GM19239 (cell line): ENCODE measurements around the gene KLHL8.

ENCODE experiments used
- DNase-seq: peaks from one replicate; pipeline ENCODE4 v3.0.0; 2011; ENCODE audit warnings: low spot score; ENCODE audit not compliant: insufficient read length
- FAIRE-seq: peaks from 2 replicates; lab custom pipeline; 2011; peaks lifted over from hg19 to GRCh38; lab: Jason Lieb, UNC

The KLHL8 gene

GRCh38 chr4:87220094-87220822 lies at the start of gene KLHL8:
TSS of gene KLHL8 (minus strand) at chr4:87220618. CDS start at chr4:87195539, 25,079 bp downstream.
- peak; percentile 89 for DNase-seq
- FAIRE-seq = peak; percentile 89

DNA sequence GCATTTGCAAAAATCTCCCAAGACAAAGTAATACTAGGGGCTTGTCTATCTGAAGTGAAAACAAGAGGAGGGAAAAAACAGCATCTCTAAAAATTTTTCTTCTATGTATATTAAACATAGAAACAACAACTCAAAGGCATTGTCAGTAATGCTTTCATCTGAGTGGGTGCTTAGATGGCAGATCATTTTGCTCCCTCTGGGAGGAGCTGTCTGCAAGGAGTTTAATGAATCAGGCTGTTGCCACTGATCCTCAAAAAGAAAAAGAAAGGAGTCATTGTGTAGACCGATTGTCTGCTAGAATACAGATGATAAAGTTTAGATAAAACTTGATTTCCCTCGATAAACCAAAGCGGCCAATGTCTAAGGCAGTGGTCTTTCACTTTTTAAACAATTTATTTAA lies 49.7 kb upstream of the KLHL8 start:
- no peak for FAIRE-seq
- DNase-seq = no peak

DNA sequence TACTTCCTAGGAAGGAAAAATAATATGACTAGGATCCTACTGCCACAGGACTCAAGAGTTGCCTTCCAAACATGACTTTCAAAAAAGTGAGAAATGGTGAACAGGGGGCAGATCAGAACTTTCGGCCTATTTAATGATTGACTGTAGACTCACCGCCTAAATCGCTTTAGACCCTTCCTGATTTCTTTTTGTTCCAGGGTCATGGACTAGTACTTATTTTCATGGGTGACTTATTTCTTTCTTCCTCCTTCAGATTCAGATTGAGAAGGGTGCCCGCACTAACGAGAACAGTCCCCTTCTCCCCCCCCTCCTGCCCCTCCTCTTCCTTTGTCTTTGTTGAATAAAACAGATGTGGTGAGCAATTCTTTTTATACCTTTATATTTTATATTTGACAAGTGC lies 48.0 kb upstream of the KLHL8 start:
- FAIRE-seq (no peak), DNase-seq (no peak)

- DNase-seq (no peak), FAIRE-seq (no peak)
These were observed 46.6 kb upstream of the KLHL8 start for GRCh38 chr4:87266986-87267385.

DNA sequence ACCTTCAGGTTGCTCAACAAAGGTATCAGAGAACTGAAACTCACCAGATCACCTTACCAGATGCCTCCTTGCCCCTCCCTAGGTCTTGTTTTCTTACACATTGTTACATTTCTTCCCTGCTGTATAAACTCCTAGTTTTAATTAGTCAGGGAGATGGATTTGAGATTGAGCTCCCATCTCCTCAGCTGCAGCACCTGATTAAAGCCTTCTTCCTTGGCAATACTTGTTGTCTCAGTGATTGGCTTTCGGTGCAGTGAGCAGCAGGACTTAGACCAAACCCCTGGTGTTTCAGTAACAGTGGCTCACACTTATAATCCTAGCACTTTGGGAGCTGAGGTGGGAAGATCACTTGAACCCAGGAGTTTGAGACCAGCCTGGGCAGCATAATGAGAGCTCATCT lies 42.5 kb upstream of the KLHL8 start:
- no peak for DNase-seq
- FAIRE-seq = no peak

DNA sequence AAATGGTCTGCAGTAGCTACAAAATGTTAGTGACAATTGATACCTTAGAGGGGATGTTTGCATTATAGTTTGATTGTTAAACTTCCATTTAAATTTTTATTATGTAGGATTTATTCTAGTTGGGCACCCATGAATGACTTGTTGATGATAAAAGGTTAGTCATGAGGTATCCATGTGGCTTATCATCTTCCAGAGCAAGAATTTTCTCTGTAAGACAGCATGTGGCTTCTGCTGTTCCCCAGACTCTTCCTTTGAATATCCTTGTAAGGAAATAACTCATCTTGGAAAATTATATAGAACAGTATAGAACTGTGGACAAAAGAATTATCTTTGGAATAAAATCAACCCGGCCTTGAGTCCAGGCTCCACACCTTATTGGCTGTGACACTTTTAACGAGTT lies 40.1 kb upstream of the KLHL8 start:
- DNase-seq = no peak
- FAIRE-seq = no peak

DNA sequence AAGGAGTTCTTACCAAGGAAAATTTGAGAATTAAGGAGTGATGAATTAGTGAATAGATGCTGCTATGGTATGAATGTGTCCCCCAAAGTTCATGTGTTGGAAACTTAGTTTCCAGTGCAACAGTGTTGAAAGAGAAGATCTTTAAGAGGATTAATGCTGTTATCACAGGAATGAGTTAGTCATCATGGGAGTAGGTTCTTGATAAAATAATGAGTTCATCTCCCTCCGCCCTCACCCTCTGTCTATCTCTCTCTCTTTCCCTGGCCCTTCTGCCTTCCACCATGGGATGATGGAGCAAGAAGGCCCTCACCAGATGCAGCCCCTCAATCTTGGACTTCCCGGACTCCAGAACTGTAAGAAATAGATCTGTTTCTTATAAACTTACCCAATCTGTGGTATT lies 38.3 kb upstream of the KLHL8 start:
- FAIRE-seq (no peak), DNase-seq (no peak)

DNA sequence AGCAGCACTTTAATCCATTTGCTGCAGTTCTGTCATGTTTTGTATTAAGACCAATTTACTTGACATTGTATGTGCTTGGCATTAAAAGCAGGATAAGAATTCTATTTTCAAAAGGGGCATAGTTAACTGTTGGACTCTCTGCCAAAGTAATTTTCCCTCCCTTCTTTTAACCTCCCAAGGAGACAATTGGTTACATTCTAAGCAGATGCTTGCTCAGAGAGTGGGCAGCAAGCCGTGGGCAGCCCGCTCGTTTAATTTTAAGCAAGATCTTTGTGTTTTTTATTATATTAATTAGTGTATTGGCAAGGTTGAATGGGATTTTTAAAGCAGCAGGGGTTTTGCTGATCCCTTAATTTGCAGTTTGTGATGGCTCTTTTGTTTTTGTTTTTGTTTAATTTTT lies 37.1 kb upstream of the KLHL8 start:
- FAIRE-seq = no peak
- no peak for DNase-seq

DNA sequence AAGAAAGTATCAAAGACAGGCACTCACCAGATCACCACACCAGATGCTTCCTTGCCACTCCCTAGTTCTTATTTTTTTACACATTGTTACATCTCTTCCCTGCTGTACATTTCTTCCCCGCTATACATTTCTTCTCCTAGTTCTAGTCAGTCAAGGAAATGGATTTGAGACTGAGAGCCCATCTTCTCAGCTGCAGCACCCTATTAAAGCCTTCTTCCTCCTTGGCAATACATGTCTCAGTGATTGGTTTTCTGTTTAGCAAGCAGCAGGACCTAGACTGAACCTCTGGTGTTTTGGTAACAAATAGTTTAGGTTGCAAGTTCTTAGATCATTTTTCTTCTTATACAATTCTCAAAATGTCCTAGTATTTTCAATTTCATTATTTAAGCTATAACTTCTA lies 35.3 kb upstream of the KLHL8 start:
- FAIRE-seq = no peak
- DNase-seq = no peak

DNA sequence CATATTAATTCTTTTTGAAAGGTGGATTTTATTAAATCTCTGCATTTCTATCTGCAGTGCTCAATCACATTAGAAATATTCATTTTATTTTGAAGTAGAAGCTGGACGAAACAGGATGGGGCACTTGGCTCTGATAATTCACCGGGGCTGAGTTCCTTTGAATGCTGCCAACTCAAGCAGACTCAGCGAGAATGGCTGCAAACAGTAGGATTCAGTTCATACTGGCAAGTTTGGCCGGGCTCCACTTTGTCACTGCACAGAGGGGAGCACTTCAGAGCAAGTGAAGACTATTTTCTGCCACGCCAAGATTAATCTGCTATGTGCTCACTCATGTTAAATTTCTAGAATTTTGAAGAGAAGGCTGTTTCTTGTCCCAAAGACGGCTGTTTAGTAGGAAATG lies 30.7 kb upstream of the KLHL8 start:
- no peak for FAIRE-seq

DNA sequence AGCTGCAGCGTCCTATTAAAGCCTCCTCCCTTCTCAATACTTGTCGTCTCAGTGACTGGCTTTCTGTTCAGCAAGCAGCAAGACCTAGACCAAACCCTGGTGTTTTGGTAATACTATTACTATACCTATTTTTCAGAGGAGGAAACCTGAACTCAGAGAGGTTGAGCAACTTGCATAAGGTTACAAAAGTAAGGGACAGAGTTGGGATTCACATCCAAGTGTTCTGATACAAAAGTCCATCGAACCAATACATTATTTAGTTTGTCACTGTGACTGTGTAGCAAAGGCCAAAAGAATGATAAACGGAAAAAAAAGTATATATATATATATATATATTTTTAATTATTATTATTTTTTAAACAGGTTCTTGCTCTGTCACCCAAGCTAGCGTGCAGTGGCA lies 29.9 kb upstream of the KLHL8 start:
- DNase-seq = no peak
- FAIRE-seq = no peak

More for the DNA sequence above, 30.7 kb upstream of the KLHL8 start:
- no peak for DNase-seq

DNA sequence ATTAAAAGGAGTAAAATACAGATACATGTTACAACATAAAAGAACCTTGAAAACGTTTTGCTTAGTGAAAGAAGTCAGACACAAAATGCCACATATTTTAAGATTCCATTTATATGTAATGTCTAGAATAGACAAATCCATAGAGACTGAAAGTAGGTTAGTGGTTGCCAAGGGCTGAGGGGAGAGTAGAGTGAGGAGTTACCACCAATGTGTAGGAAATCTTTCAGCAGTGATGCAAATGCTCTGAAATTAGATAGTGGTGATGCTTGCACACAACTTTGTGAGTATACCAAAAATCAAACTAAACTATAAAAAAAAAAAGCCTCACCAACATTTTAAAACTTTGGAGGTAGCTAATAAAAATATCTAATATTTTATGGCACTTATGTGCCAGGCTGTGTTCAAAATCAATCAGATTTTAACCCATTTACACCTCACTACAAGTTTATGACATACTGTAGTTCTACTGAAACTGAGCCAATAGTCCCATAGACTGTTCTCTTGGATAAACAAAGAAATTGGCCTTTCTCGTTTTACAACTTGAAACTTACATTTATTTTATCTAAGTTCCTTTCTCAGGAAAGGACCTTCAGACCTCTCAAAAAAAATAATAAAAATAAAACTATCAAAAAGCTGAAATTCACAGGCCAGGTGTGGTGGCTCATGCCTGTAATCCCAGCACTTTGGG lies 29.1 kb upstream of the KLHL8 start:
- FAIRE-seq (no peak), DNase-seq (no peak)

- FAIRE-seq (no peak), DNase-seq (no peak)
These were observed 23.1 kb upstream of the KLHL8 start for GRCh38 chr4:87243426-87244053.

- no peak for FAIRE-seq
These were observed 20.9 kb upstream of the KLHL8 start for GRCh38 chr4:87241336-87241735.

DNA sequence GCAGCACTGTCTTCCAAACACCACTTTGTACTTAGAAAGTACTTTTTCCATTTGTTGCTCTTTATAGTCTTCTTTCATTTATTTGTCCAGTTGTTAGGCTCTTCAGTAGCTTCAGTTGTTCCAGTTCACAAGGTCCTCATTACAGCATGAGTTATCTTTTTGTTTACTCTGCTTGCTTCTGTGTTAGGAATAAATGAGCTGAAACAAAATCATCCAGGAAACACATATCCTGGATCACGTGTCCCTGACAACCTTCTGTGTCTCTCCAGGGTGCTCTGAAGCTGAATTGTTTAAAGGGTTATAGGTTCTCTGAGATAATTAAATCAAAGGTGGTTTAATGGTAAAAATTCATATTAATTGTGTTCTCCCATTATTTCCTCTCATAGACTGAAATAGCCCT lies 19.9 kb upstream of the KLHL8 start:
- FAIRE-seq (no peak), DNase-seq (no peak)

More at GRCh38 chr4:87241336-87241735, 20.9 kb upstream of the KLHL8 start:
- no peak for DNase-seq

GRCh38 chr4:87239821-87240220 lies 19.4 kb upstream of the KLHL8 start:
- no peak for FAIRE-seq

GRCh38 chr4:87239194-87239593 lies 18.8 kb upstream of the KLHL8 start:
- DNase-seq = no peak
- FAIRE-seq = no peak

More at GRCh38 chr4:87239821-87240220, 19.4 kb upstream of the KLHL8 start:
- no peak for DNase-seq

- DNase-seq = no peak
- no peak for FAIRE-seq
These were observed 16.4 kb upstream of the KLHL8 start for GRCh38 chr4:87236861-87237260.

- no peak for DNase-seq
These were observed 14.7 kb upstream of the KLHL8 start for GRCh38 chr4:87235020-87235671.

DNA sequence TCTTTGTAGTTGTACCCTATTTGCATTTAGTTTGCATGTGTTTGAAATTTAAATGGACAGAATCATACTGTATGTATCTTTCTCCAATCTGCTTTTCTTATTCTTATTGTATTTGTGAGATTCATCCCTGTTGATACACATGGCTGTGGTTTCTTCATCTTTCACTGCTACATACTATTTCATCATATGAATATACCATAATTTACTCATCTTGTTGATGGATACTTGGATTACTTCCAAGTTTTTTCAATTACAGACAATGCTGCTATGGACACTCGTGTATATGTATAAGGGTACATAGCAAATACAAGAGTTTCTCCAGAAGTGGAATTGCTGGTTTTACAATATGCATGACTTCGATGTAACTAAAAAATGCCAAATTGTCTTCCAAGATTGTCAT lies 11.8 kb upstream of the KLHL8 start:
- no peak for FAIRE-seq
- DNase-seq = no peak

More at GRCh38 chr4:87235020-87235671, 14.7 kb upstream of the KLHL8 start:
- FAIRE-seq = no peak

GRCh38 chr4:87230806-87231205 lies 10.4 kb upstream of the KLHL8 start:
- no peak for FAIRE-seq

More at GRCh38 chr4:87230806-87231205, 10.4 kb upstream of the KLHL8 start:
- no peak for DNase-seq
